Cardiac muscle cell (in vitro differentiated cells and primary cell): ENCODE measurements around the gene TMEM218. TPM values are rescaled to one million over a fixed set of nuclear protein-coding genes. Genes with fewer than 3 reads are reported as not detected.

ENCODE experiments used
- DNase-seq, 2 donors: peaks; one replicate each; pipeline versions ENCODE4 v3.0.0 to v3.0.0-alpha.2; 2010 to 2017; ENCODE audit warnings: low read depth in 1 of 2, low spot score in 1 of 2
- H3K27ac ChIP-seq: fragments of 200-600 bp; sonication (generic); 2 replicates; pipeline ENCODE4 v1.5.1; 2016
- H3K27me3 ChIP-seq: fragments of 200-600 bp; sonication (generic); 2 replicates; pipeline ENCODE4 v1.6.0; 2016; ENCODE audit warnings: control low read depth
- H3K36me3 ChIP-seq: fragments of 200-600 bp; sonication (generic); 2 replicates; pipeline ENCODE4 v1.5.1; 2016; ENCODE audit warnings: control low read depth
- H3K4me1 ChIP-seq: fragments of 200-600 bp; sonication (generic); 2 replicates; pipeline ENCODE4 v1.8.1; 2017; ENCODE audit warnings: low read depth, mild to moderate bottlenecking, mixed run types
- H3K4me3 ChIP-seq: fragments of 200-600 bp; sonication (generic); 2 replicates; pipeline ENCODE4 v1.5.1; 2016; ENCODE audit warnings: mild to moderate bottlenecking
- H3K9me3 ChIP-seq: fragments of 200-600 bp; sonication (generic); 2 replicates; pipeline ENCODE4 v1.5.1; 2017; ENCODE audit warnings: low read depth, mild to moderate bottlenecking, control low read depth
- CTCF ChIP-seq: IDR thresholded peaks from 2 replicates; pipeline ENCODE4 v1.5.1; 2012; ENCODE audit warnings: low read depth, mild to moderate bottlenecking, low read length
- polyA plus RNA-seq: library from polyadenylated mRNA; unstranded; fragments of >200 nt; fragmentation: Nextera tagmentation; extraction: Ambion mirVana; gene quantifications from 2 replicates; pipeline ENCODE4 v1.2.1, GENCODE V29; 2016
- total RNA-seq: library from RNA; depleted of rRNA; stranded (reverse); fragments of >200 nt; gene quantifications from 2 replicates; pipeline ENCODE4 v1.2.3, GENCODE V29; 2016

Gene TMEM218
- total and polyA plus RNA-seq, 2 experiments from 2014 or later, result 21.3 to 33.8 TPM

GRCh38 chr11:125102510-125102909 lies 8.9 kb downstream of the TMEM218 start:
- Histone ChIP-seq H3K4me1 (peaks cover 18% of the 10 kb centered on the region), H3K27ac (peak overlapping the region; percentile 81), H3K27me3 (no peaks in the 10 kb centered on the region), H3K4me3 (no peak overlapping the region), H3K36me3 (no peaks in the 10 kb centered on the region), H3K9me3 (no peaks in the 10 kb centered on the region)
- no peak for TF ChIP-seq CTCF
- no peak for DNase-seq

GRCh38 chr11:125102025-125102424 lies 9.4 kb downstream of the TMEM218 start:
- peaks cover 18% of the 10 kb centered on the region for H3K4me1 ChIP-seq
- TF ChIP-seq CTCF, result no peak
- no peaks in the 10 kb centered on the region for H3K9me3 ChIP-seq
- no peak overlapping the region for H3K4me3 ChIP-seq
- H3K27me3 ChIP-seq, result no peaks in the 10 kb centered on the region
- peak overlapping the region; percentile 81 for H3K27ac ChIP-seq
- H3K36me3 ChIP-seq, result no peaks in the 10 kb centered on the region
- no peak for DNase-seq

GRCh38 chr11:125101596-125101995 lies 9.8 kb downstream of the TMEM218 start:
- no peak for DNase-seq
- peak overlapping the region; percentile 81 for H3K27ac ChIP-seq
- no peaks in the 10 kb centered on the region for H3K9me3 ChIP-seq
- peaks cover 18% of the 10 kb centered on the region for H3K4me1 ChIP-seq
- no peaks in the 10 kb centered on the region for H3K36me3 ChIP-seq
- TF ChIP-seq CTCF, result no peak
- H3K4me3 ChIP-seq, result no peak overlapping the region
- no peaks in the 10 kb centered on the region for H3K27me3 ChIP-seq

GRCh38 chr11:125100136-125100535 lies 11.3 kb downstream of the TMEM218 start:
- Histone ChIP-seq H3K9me3 (no peaks in the 10 kb centered on the region), H3K27me3 (no peaks in the 10 kb centered on the region), H3K4me3 (no peak overlapping the region), H3K27ac (no peak overlapping the region), H3K36me3 (peaks cover 3% of the 10 kb centered on the region), H3K4me1 (peaks cover 18% of the 10 kb centered on the region)
- no peak for TF ChIP-seq CTCF
- DNase-seq, result no peak

- H3K4me3 ChIP-seq, result no peak overlapping the region
- no peak overlapping the region for H3K27ac ChIP-seq
- TF ChIP-seq CTCF, result no peak
- H3K27me3 ChIP-seq, result no peaks in the 10 kb centered on the region
- peaks cover 3% of the 10 kb centered on the region for H3K36me3 ChIP-seq
- no peak for DNase-seq
- H3K4me1 ChIP-seq, result peaks cover 7% of the 10 kb centered on the region
- H3K9me3 ChIP-seq, result no peaks in the 10 kb centered on the region
Observed at GRCh38 chr11:125094731-125095130, 16.7 kb downstream of the TMEM218 start.

GRCh38 chr11:125093502-125093901 lies 17.9 kb downstream of the TMEM218 start:
- Histone ChIP-seq H3K4me3 (no peak overlapping the region), H3K9me3 (no peaks in the 10 kb centered on the region), H3K27me3 (no peaks in the 10 kb centered on the region), H3K36me3 (peaks cover 3% of the 10 kb centered on the region), H3K27ac (no peak overlapping the region), H3K4me1 (peaks cover 7% of the 10 kb centered on the region)
- TF ChIP-seq CTCF, result no peak
- DNase-seq, result no peak
